Osteoblast (primary cell): ENCODE results near the gene ATP13A3. TPM values are rescaled to one million over a fixed set of nuclear protein-coding genes. Genes with fewer than 3 reads are reported as not detected.

Source experiments
- DNase-seq: peaks from one replicate; pipeline ENCODE4 v3.0.0; 2011; ENCODE audit warnings: low spot score, mixed read lengths; ENCODE audit not compliant: insufficient read length; ENCODE audit errors: missing footprints
- H2AFZ ChIP-seq: 2 replicates; pipeline ENCODE4 v1.6.0; 2011; ENCODE audit warnings: mild to moderate bottlenecking, low read length
- H3K27ac ChIP-seq: 2 replicates; pipeline ENCODE4 v1.5.1; 2011; ENCODE audit warnings: mild to moderate bottlenecking, low read depth, low read length, moderate library complexity
- H3K27me3 ChIP-seq: 2 replicates; pipeline ENCODE4 v1.6.0; 2012; ENCODE audit warnings: mild to moderate bottlenecking, control low read depth, inconsistent platforms, low read length, moderate library complexity; ENCODE audit not compliant: insufficient read depth
- H3K36me3 ChIP-seq: 2 replicates; pipeline ENCODE4 v1.5.1; 2011; ENCODE audit warnings: mild to moderate bottlenecking, low read length, control low read depth, moderate library complexity; ENCODE audit not compliant: insufficient read depth
- H3K4me1 ChIP-seq: 2 replicates; pipeline ENCODE4 v1.5.1; 2011; ENCODE audit warnings: mild to moderate bottlenecking, low read length, control low read depth, moderate library complexity; ENCODE audit not compliant: insufficient read depth
- H3K4me2 ChIP-seq: 2 replicates; pipeline ENCODE4 v1.6.0; 2011; ENCODE audit warnings: mild to moderate bottlenecking, low read length; ENCODE audit not compliant: insufficient read depth
- H3K4me3 ChIP-seq: fragments of 200-600 bp; sonication (generic); 3 replicates; pipeline ENCODE4 v1.5.1; 2012; ENCODE audit warnings: mild to moderate bottlenecking, low read length, inconsistent platforms; ENCODE audit not compliant: insufficient read depth
- H3K79me2 ChIP-seq: 2 replicates; pipeline ENCODE4 v1.6.0; 2012; ENCODE audit warnings: mild to moderate bottlenecking, low read length, control low read depth, inconsistent platforms; ENCODE audit not compliant: insufficient read depth
- H3K9me3 ChIP-seq: 2 replicates; pipeline ENCODE4 v1.5.1; 2011; ENCODE audit warnings: low read depth, low read length, control low read depth
- H4K20me1 ChIP-seq: 2 replicates; pipeline ENCODE4 v1.6.0; 2012; ENCODE audit warnings: mild to moderate bottlenecking, low read length, control low read depth; ENCODE audit not compliant: insufficient read depth
- CTCF ChIP-seq: IDR thresholded peaks from 2 replicates; pipeline ENCODE4 v1.5.1; 2011; ENCODE audit warnings: mild to moderate bottlenecking, low read depth, low read length, moderate library complexity; ENCODE audit errors: extremely low read depth
- total RNA-seq: library from RNA; depleted of rRNA; stranded (reverse); fragments of >200 nt; gene quantifications from 2 replicates; pipeline ENCODE4 v1.2.3, GENCODE V29; 2012

Gene ATP13A3
- total RNA-seq, 1 donor: 311 TPM

- Histone ChIP-seq H3K27me3 (peaks cover 9% of the 10 kb centered on the region), H2AFZ (no peak overlapping the region), H3K4me3 (no peak overlapping the region), H3K27ac (no peak overlapping the region), H3K9me3 (no peaks in the 10 kb centered on the region), H3K4me1 (no peaks in the 10 kb centered on the region), H4K20me1 (no peaks in the 10 kb centered on the region), H3K79me2 (no peaks in the 10 kb centered on the region), H3K4me2 (no peak overlapping the region), H3K36me3 (no peaks in the 10 kb centered on the region)
- no peak for DNase-seq
- TF ChIP-seq CTCF: no peak
These were observed 100.2 kb downstream of the ATP13A3 start for GRCh38 chr3:194386648-194387047.

GRCh38 chr3:194386066-194386465, 100.7 kb downstream of the ATP13A3 start:
- no peak for DNase-seq
- no peaks in the 10 kb centered on the region for H3K36me3 ChIP-seq
- no peaks in the 10 kb centered on the region for H4K20me1 ChIP-seq
- H3K27me3 ChIP-seq: peaks cover 9% of the 10 kb centered on the region
- H2AFZ ChIP-seq: no peak overlapping the region
- H3K4me3 ChIP-seq: no peak overlapping the region
- TF ChIP-seq CTCF: no peak
- no peaks in the 10 kb centered on the region for H3K9me3 ChIP-seq
- no peak overlapping the region for H3K4me2 ChIP-seq
- no peaks in the 10 kb centered on the region for H3K79me2 ChIP-seq
- H3K27ac ChIP-seq: no peak overlapping the region
- no peaks in the 10 kb centered on the region for H3K4me1 ChIP-seq

- peaks cover 11% of the 10 kb centered on the region for H3K27me3 ChIP-seq
- no peak overlapping the region for H3K27ac ChIP-seq
- H3K4me3 ChIP-seq: no peak overlapping the region
- H4K20me1 ChIP-seq: no peaks in the 10 kb centered on the region
- H3K9me3 ChIP-seq: no peaks in the 10 kb centered on the region
- H3K79me2 ChIP-seq: no peaks in the 10 kb centered on the region
- no peak for DNase-seq
- no peak overlapping the region for H2AFZ ChIP-seq
- H3K4me2 ChIP-seq: no peak overlapping the region
- TF ChIP-seq CTCF: no peak
- H3K4me1 ChIP-seq: no peaks in the 10 kb centered on the region
- no peaks in the 10 kb centered on the region for H3K36me3 ChIP-seq
These were observed 102.2 kb downstream of the ATP13A3 start for GRCh38 chr3:194384569-194385001.

- no peak for TF ChIP-seq CTCF
- Histone ChIP-seq H4K20me1 (no peaks in the 10 kb centered on the region), H3K4me2 (no peak overlapping the region), H3K4me3 (no peak overlapping the region), H3K9me3 (no peaks in the 10 kb centered on the region), H3K36me3 (no peaks in the 10 kb centered on the region), H3K27ac (no peak overlapping the region), H3K4me1 (no peaks in the 10 kb centered on the region), H3K27me3 (peaks cover 13% of the 10 kb centered on the region), H3K79me2 (no peaks in the 10 kb centered on the region), H2AFZ (no peak overlapping the region)
- no peak for DNase-seq
These were observed 102.6 kb downstream of the ATP13A3 start for GRCh38 chr3:194384156-194384555.
